Measurements from ENCODE around the gene KANSL1.

DNA sequence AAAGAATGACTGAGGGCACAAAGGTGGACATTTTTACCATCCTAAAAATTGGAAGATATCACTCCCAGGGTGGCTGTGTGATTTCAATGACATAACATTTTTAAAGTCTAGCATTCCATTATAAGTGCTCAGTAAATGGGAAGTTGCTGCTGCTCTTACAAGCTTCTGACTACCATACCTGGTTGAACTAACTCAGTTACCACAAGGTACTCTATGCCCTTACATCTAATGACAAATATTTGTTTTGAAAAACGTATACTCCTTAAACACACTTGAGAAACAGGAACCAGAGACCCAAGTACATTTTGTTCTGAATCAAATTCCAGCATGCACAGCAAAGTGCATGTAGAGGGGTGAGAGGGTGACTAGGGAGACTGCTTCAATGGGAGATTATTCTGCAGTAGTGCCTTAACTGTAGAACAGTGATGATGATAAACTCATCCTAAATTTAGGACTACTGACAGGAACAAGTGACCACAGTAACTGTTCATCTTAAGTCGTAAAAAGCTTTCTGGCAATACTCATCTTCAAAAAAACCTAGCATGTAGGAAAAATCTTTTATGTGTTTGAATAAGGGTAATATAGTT lies 83.5 kb downstream of the KANSL1 start:
- TF ChIP-seq, protein P1, sequence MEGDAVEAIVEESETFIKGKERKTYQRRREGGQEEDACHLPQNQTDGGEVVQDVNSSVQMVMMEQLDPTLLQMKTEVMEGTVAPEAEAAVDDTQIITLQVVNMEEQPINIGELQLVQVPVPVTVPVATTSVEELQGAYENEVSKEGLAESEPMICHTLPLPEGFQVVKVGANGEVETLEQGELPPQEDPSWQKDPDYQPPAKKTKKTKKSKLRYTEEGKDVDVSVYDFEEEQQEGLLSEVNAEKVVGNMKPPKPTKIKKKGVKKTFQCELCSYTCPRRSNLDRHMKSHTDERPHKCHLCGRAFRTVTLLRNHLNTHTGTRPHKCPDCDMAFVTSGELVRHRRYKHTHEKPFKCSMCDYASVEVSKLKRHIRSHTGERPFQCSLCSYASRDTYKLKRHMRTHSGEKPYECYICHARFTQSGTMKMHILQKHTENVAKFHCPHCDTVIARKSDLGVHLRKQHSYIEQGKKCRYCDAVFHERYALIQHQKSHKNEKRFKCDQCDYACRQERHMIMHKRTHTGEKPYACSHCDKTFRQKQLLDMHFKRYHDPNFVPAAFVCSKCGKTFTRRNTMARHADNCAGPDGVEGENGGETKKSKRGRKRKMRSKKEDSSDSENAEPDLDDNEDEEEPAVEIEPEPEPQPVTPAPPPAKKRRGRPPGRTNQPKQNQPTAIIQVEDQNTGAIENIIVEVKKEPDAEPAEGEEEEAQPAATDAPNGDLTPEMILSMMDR (IDR thresholded peaks at IDR 0.05): no peak
- TF ChIP-seq POLR2A (IDR thresholded peaks at IDR 0.05): no peak
